HUDEP-2 (cell line): ENCODE data around the gene SERPINA5.
"Not testable (repeated sequence)": the region's sequence is repeated elsewhere in the genome, so short reads cannot be mapped to it uniquely, and the experiment has no call there.

Experiments
- DNase-seq, 76 experiments: peaks; one replicate each; lab custom pipeline; 2025; ENCODE audit not compliant: unreplicated experiment in 76 of 76; lab: John Stamatoyannopoulos, UW

SERPINA5 gene

DNA sequence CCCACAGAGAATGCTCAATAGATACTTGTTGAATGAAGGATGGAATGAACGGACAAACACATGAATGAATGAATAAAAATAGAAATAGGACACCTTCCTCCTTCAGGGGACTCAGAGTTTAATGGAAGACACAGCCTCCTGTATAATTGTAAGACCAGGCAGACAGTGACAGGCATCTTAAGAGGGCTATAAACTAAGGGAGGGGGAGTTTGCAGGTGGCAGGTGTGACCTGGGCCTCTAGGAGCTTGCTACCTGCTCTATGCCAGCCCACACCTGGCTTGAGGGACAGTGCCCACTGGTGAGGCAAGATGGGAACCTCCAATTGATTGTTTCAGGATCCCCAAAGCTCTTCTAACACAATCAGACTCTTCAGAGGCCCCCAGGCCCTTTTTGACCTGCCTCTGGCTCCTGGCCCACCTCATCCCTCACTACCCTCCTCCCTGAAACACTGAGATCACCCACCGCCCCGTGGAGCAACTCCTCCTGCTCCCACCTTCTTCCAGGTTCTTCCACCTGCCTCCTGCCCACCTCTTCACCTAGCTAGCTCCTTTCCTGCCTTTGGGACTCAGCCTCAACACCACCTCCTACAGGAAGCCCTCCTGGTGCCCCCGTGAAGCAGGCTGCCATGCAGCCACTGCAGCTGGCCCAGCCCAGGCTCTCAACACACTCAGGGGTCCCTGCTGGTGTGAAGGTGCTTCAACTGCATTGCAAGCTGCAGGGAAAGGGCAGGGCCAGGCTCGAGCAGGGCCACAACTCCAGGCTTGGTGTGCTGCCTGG is 40.3 kb downstream of the SERPINA5 start:
- no peak for DNase-seq

GRCh38 chr14:94622653-94623421 is 41.6 kb downstream of the SERPINA5 start:
- DNase-seq: no peak

DNA sequence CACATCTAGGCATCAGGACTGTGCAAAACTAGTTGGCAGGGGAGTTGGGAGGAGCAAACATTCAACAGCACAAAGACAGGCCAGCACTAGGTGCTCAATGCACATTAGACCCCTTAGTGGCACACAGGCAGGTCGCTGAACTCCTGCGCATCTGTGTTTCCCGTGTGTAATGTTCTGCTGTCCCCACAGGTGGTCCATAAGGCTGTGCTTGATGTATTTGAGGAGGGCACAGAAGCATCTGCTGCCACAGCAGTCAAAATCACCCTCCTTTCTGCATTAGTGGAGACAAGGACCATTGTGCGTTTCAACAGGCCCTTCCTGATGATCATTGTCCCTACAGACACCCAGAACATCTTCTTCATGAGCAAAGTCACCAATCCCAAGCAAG is 42.2 kb downstream of the SERPINA5 start:
- DNase-seq: no peak

DNA sequence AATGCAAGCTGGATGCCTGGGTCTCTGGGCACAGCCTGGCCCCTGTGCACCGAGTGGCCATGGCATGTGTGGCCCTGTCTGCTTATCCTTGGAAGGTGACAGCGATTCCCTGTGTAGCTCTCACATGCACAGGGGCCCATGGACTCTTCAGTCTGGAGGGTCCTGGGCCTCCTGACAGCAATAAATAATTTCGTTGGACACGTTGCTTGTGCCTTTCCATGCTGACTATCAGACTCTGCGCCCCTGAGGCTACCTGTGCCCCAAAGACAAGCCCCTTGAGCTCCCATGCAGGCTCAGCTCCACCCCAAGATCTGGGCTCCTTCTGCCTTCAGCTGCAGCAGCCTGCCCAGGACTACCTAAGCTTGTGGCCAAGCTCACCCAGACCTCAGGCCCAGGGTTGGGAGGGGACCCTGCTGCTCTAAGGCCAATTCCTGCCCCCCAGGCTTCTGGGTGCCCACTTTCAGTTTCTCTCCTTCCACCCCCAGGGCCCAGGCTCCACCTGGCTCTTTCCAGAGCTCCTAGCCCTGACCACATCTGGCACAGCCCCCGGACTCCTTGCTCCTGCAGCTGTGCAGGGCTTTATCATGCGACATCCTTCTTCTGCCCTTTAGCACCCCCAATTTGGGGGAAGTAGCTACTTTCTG is 42.8 kb downstream of the SERPINA5 start:
- no peak for DNase-seq

DNA sequence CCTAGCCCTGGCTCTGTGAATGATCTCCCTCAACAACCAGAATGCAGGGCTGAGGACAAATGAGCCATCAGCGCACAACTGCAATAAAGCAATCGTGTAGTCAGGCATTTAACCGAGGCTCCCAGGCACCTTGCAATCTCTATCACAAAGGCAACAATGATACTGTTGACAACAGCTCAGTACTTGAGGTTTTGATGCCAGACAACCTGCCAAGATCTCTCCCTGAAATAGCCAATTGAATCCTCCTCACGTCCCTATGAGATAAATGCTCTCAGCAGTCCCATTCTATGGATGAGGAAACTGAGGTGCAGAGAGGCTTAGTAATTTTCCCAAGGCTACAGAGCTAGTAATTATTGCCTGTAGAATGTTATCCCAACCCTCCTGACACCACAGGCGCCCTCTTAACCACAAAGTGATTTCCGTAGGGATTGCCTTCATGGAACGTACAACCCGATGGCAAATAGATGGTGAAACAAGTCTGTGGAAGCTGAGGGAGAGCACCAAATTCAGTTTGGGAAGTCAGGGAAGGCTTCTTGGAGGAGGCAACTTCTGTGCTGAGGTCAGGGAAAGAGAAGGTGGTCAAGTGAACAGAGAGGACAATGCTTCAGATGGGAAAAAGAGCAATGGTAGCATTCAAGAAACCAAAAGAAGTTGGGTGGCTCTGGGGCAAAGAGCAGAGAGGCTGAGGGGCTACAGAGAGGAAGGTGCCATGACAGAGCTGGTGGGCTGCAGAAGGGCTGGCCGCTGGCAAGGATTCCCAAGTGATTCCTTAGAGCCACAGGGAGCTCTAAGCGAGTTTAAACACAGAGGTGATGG is 43.5 kb downstream of the SERPINA5 start:
- DNase-seq: no peak

DNA sequence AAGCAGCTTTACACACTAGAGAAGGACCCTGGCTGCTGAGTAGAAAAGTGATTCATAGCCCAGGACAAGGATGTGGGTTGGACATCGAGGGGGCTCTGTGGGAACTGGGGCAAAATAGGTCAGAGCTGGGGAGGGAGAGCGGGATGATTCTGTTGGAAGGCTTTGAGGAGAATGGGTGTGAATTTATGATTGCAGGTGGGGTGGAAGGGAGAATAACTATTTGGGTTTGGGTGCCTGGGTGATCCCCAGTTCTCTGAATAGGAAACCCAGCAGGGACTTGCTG is 44.1 kb downstream of the SERPINA5 start:
- DNase-seq: no peak

DNA sequence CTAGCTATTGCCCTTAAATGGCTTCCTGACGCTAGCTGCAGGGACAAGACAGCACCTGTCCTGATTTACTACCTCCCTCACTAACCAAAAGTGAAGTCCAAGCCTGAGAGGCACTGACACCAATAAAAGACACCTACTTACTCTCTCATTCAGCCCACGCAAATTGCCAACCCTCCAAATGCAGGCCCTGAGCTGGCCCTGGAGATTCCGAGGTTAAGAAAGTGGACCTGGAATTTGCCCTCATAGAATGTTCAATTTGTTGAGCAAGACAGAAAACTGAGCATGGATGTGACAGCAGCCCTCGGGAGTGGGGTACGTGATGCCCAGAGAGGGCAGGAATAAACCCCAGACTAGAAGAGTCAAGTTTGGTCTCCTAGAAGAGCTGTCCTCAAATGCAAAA is 47.4 kb downstream of the SERPINA5 start:
- no peak for DNase-seq

DNA sequence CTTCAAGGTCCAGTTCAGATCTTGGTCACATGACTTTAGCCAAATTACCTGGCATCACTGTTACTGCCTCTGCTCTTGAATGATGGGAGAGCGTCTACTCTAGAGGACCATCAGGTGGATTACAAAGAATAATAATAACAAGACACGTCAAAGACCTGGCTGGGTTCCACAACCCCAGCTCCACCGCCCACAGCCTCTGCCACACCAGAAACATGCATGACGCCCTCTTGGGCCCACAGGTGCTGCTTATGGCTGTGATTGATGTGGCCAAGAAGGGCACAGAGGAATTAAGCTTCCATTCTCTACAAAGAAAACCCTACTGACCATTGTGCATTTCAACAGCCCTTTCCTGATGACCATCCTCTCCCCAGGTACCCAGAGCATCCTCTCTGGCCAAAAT is 49.2 kb downstream of the SERPINA5 start:
- no peak for DNase-seq

- DNase-seq: no peak
Observed at GRCh38 chr14:94631050-94631449, 49.8 kb downstream of the SERPINA5 start.

DNA sequence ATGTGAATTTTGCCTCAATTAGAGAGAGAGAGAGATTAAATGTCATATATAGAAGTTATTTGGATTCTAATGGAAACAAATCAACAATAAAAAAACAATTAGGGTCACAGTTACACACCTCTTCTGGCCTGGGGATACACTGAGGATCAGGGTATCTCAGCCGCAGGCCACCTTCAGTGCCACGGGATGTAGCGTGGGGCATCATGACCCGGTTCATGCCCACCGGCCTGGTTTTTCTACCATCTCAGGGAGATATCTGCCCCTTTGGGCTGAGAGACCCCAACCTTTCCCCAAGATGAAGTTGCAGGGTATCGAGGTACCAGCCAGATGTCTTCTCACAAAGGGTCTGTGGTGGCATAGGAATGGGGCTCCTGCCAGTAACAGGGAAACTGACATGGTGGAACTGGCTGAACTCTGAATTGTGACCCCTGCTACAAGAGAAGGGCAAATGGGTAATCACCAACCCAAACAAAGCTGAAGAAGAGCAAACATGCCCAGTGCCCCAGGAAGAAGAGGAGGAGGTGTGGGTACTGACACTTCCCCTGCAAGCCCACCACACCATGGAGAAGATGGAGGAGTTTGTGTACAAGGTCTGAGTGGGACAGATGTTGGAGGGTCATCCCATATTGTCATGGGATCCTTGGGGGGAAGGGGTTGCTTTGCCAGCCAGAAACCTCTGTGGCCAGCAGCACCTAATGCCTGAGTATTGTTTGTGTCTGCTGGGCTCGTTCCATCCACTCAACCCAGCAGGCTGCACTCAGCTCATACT is 50.5 kb downstream of the SERPINA5 start:
- no peak for DNase-seq

DNA sequence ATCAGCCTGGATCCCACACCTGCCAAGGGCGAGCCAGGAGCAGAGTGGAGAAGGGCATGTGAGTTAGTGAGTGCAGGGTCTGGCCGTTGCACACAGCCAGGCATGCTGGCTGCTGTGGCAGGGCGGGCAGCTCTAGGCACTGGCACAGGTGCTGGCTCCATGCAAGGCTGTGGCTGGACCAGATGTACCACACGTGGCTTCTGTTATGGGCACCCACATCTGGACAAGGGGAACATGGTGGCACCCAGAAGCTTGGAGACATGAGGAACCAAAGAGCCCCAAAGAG is 51.0 kb downstream of the SERPINA5 start:
- no peak for DNase-seq

GRCh38 chr14:94633121-94633520 is 51.9 kb downstream of the SERPINA5 start:
- DNase-seq: no peak

- DNase-seq: no peak
Observed at GRCh38 chr14:94635154-94635553, 53.9 kb downstream of the SERPINA5 start.

DNA sequence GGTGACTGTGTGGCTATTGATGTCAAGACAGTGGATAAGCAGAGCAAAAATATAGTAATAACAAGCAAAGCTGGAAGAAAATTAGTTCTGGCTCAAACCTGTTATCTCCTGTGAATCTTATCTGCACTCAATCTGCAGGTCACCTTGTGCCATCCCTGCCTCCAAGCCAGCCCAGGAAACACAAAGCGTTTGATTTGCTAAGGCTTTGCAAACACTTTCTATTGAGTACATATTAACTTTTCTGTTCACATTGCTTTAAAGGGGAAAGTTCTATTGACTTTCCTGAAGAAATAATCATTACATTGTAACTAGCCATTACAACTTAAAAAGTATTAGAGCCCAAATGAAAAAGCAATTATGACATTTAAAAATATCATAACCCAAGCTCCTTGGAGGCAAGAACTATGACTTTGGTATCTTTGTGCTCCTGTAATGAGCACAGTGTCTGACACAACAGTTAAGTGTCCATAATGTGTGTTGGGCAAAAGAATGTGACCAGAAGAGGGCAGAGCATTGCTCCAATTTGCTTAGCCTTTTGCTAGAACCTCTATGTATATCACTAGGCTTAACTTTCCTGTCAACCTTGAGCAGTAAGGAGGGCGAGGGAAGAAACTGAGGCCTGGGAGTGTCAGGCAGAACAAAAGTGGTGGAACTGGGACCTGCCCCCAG is 55.7 kb downstream of the SERPINA5 start:
- peak in 2 of 76 experiments; percentile 3 to 5 for DNase-seq

DNA sequence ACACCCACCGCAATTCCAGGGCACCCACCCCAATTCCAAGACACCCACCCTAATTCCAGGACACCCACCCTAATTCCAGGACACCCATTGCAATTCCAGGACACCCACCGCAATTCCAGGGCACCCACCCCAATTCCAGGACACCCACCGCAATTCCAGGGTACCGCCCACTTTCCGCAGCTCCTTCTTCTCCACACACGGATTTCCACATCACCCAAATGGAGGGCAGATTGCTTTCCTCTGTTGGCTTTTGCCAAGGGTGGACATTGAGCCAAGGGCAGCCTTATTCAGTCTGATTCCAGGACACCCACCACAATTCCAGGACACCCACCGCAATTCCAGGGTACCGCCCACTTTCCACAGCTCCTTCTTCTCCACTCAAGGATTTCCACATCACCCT is 56.6 kb downstream of the SERPINA5 start:
- not testable (repeated sequence) for DNase-seq

DNA sequence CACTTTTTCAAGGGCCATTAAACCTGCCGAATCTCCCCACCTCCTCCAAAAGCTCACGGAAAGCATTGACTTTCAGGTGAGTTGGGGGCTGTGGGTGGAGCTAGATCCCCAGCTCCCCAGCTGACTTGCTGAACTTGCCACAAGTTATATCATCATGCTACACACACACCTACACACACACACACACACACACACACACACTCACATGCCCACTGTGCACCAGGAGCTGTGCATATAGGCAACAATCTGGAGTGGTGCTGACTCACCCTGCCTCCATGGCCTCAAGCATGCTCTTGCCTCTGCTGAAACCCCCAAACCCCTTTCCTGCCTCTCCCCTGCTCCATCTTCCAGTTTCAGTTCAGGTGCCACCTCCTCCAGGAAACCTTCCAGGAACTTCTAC is 57.1 kb downstream of the SERPINA5 start:
- no peak for DNase-seq

GRCh38 chr14:94638961-94639817 is 58.0 kb downstream of the SERPINA5 start:
- no peak for DNase-seq

DNA sequence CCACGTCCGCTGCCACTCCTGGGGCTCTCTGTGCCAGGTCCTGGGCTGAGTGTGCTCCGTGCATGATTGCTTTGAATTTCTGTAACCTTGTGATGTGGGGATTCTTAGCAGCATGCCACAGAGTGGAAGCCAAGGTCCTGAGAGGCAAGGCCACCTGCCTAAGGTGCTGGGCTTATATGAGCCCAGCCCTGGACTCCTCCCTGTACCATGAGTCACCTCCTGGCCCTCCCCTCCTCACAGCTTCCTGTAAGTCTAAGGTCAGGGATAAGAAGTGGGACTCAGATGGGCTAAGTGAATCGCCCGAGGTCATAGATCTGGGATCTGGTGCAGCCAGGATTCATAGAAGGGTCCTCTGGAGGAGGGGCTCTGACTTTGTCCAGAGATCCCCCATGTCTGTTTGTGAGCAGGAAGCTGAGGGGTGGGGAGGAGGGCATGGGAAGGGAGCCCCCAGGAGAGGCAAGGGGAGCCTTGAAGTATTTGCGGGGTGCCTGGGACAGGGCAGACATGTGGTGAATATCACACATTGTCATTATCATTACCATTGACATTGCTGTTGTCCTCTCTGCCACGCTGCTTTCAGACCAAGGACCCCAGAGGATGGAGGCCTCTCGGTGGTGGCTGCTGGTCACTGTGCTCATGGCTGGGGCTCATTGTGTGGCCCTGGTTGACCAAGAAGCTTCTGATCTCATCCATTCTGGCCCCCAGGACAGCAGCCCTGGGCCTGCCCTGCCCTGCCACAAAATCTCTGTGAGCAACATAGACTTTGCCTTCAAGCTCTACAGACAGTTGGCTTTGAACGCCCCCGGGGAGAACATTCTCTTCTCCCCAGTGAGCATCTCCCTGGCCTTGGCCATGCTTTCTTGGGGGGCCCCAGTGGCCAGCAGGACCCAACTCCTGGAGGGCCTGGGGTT is 59.8 kb downstream of the SERPINA5 start:
- DNase-seq: no peak
